Fibroblast of lung (primary cell): ENCODE data around the gene SUGCT.

Experiments
- EZH2 ChIP-seq: IDR thresholded peaks from 2 replicates; pipeline ENCODE4 v1.5.1; 2012; ENCODE audit warnings: low read length, control low read depth, mild to moderate bottlenecking; ENCODE audit errors: missing control alignments
- TF ChIP-seq, protein P1 (sequence below), 2 donors: IDR thresholded peaks in 1 of 2; conservative IDR thresholded peaks in 1 of 2; 1 replicate in 1 of 2; 2 replicates in 1 of 2; pipeline ENCODE4 v1.5.1; 2011 to 2012; ENCODE audit warnings: low read length in 2 of 2, control low read depth in 1 of 2, inconsistent platforms in 1 of 2, low read depth in 1 of 2, mild to moderate bottlenecking in 1 of 2

DNA sequence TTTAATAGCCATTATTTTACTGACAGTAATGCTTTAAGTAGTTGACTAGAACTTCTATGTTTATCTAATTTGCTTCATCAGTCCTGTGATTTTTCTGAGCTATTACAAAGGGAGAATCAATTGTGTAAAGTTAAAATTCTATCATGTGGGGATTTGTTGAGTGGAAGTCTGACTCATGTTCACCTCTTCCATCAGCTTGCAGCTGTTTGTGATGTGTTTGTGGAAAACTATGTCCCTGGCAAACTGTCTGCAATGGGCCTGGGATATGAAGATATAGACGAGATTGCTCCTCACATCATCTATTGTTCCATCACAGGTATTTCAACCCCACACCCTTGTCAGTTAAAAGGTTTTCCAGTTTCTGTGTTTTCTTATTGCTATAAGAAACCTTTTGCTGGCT is 59.9 kb downstream of the SUGCT start:
- TF ChIP-seq, protein P1, sequence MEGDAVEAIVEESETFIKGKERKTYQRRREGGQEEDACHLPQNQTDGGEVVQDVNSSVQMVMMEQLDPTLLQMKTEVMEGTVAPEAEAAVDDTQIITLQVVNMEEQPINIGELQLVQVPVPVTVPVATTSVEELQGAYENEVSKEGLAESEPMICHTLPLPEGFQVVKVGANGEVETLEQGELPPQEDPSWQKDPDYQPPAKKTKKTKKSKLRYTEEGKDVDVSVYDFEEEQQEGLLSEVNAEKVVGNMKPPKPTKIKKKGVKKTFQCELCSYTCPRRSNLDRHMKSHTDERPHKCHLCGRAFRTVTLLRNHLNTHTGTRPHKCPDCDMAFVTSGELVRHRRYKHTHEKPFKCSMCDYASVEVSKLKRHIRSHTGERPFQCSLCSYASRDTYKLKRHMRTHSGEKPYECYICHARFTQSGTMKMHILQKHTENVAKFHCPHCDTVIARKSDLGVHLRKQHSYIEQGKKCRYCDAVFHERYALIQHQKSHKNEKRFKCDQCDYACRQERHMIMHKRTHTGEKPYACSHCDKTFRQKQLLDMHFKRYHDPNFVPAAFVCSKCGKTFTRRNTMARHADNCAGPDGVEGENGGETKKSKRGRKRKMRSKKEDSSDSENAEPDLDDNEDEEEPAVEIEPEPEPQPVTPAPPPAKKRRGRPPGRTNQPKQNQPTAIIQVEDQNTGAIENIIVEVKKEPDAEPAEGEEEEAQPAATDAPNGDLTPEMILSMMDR (conservative IDR thresholded peaks at IDR 0.05 in 1 of 2, IDR thresholded peaks at IDR 0.05 in 1 of 2; ENCODE audit: low read depth in 1 of 2, low read length in 2 of 2): no peak
- no peak for TF ChIP-seq EZH2
